HEK293T (cell line): ENCODE measurements around the gene ZBTB45.

Source experiments
- BHLHE40 ChIP-seq: fragments of 450-650 bp; IDR thresholded peaks from 2 replicates; pipeline ENCODE4 v1.6.1; 2016; ENCODE audit warnings: mild to moderate bottlenecking, moderate library complexity, borderline replicate concordance
- FOXA1 ChIP-seq: fragments of 450-650 bp; IDR thresholded peaks from 2 replicates; pipeline ENCODE4 v1.6.1; 2016; ENCODE audit warnings: mild to moderate bottlenecking
- L3MBTL2 ChIP-seq: fragments of 450-650 bp; conservative IDR thresholded peaks from 2 replicates; pipeline ENCODE4 v1.6.1; 2016; ENCODE audit warnings: mild to moderate bottlenecking
- SP1 ChIP-seq: fragments of 450-650 bp; IDR thresholded peaks from 2 replicates; pipeline ENCODE4 v1.6.1; 2017
- TARDBP ChIP-seq: fragments of 450-650 bp; IDR thresholded peaks from 2 replicates; pipeline ENCODE4 v1.6.1; 2016
- TF ChIP-seq, protein P1 (sequence below): fragments of 450-650 bp; IDR thresholded peaks from 2 replicates; pipeline ENCODE4 v1.6.1; 2016

DNA sequence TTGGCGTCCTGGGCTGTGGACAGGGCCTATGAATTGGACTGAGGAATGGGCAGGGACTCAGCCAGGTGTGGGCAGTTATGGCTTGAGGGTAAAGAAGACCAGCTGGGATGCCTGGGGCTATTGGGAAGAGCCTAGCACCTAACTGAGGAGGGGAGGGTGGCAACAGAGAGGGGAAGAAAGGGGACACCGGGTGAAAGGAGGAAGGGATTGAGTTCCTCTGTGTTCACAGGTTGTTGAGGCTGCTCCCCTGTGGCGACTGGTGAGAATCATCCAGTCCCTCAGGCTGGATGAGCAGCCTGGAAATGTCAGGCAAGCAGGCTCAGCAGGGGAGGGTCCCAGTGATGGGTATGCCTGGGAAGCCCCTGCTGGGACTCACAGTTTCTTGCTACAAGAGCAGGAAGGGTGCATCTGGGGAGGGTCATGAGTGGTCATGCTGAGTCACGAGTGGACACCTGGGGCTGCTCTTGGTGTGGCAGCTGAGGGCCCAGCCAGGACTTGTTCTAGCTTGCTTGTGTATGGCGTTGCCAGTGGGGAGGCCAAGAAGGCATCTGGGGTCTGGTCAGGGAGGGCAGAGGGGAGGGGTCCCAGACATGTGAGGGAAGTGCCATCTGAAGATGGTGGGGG is 51.3 kb downstream of the ZBTB45 start:
- no peak for TF ChIP-seq FOXA1
- no peak for TF ChIP-seq SP1
- TF ChIP-seq L3MBTL2, result no peak
- TF ChIP-seq BHLHE40, result no peak
- TF ChIP-seq TARDBP, result no peak
- TF ChIP-seq, protein P1, sequence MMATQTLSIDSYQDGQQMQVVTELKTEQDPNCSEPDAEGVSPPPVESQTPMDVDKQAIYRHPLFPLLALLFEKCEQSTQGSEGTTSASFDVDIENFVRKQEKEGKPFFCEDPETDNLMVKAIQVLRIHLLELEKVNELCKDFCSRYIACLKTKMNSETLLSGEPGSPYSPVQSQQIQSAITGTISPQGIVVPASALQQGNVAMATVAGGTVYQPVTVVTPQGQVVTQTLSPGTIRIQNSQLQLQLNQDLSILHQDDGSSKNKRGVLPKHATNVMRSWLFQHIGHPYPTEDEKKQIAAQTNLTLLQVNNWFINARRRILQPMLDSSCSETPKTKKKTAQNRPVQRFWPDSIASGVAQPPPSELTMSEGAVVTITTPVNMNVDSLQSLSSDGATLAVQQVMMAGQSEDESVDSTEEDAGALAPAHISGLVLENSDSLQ, result no peak
